ENCODE measurements around the gene CORO6. TPM values are rescaled to one million over a fixed set of nuclear protein-coding genes. Genes with fewer than 3 reads are reported as not detected.

The CORO6 gene
- total RNA-seq, 1 donor from 2014 or later, result 6.7 TPM

DNA sequence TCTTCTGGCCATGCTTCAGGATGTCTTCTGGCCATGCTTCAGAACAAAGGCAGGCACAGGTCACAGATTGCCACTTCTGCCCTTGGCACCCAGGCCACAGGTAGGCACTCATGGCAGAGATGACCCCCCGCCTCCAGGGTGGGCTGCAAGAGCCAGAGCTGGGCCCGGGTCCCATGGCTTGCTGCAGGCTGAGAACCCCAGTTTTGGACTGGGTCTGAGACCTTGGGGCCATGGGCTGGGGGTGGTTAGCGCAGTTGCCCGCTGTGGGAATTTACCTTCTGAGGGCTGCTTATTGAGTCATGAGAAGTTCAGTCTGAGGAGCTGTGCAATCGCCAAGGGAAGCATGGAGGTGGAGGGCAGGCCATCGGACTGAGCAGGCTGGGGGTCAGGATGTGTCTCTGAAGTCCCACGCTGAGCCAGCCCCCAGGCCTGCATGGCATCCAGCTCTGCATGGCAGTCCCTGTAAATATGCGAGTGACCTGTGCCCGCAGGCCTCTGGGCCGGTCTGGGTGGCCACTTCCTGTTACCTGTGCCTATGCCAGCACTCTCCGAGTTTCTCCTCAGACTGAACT lies 28.1 kb downstream of the CORO6 start:
- peaks cover 60% of the 10 kb centered on the region for H3K4me1 Mint-ChIP-seq (ENCODE audit: low read depth)
- peak overlapping the region; percentile 71 for H3K4me3 Mint-ChIP-seq (ENCODE audit: unreplicated experiment)
- H3K27ac Mint-ChIP-seq (ENCODE audit: unreplicated experiment), result no peak overlapping the region
- no peaks in the 10 kb centered on the region for H3K36me3 Mint-ChIP-seq (ENCODE audit: low read depth)
- DNase-seq (ENCODE audit: low spot score), result peak; percentile 91
- no peaks in the 10 kb centered on the region for H3K9me3 Mint-ChIP-seq (ENCODE audit: low read depth)
- no peaks in the 10 kb centered on the region for H3K27me3 Mint-ChIP-seq (ENCODE audit: low read depth)
- TF ChIP-seq, protein P1, sequence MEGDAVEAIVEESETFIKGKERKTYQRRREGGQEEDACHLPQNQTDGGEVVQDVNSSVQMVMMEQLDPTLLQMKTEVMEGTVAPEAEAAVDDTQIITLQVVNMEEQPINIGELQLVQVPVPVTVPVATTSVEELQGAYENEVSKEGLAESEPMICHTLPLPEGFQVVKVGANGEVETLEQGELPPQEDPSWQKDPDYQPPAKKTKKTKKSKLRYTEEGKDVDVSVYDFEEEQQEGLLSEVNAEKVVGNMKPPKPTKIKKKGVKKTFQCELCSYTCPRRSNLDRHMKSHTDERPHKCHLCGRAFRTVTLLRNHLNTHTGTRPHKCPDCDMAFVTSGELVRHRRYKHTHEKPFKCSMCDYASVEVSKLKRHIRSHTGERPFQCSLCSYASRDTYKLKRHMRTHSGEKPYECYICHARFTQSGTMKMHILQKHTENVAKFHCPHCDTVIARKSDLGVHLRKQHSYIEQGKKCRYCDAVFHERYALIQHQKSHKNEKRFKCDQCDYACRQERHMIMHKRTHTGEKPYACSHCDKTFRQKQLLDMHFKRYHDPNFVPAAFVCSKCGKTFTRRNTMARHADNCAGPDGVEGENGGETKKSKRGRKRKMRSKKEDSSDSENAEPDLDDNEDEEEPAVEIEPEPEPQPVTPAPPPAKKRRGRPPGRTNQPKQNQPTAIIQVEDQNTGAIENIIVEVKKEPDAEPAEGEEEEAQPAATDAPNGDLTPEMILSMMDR (IDR thresholded peaks at IDR 0.05), result no peak

DNA sequence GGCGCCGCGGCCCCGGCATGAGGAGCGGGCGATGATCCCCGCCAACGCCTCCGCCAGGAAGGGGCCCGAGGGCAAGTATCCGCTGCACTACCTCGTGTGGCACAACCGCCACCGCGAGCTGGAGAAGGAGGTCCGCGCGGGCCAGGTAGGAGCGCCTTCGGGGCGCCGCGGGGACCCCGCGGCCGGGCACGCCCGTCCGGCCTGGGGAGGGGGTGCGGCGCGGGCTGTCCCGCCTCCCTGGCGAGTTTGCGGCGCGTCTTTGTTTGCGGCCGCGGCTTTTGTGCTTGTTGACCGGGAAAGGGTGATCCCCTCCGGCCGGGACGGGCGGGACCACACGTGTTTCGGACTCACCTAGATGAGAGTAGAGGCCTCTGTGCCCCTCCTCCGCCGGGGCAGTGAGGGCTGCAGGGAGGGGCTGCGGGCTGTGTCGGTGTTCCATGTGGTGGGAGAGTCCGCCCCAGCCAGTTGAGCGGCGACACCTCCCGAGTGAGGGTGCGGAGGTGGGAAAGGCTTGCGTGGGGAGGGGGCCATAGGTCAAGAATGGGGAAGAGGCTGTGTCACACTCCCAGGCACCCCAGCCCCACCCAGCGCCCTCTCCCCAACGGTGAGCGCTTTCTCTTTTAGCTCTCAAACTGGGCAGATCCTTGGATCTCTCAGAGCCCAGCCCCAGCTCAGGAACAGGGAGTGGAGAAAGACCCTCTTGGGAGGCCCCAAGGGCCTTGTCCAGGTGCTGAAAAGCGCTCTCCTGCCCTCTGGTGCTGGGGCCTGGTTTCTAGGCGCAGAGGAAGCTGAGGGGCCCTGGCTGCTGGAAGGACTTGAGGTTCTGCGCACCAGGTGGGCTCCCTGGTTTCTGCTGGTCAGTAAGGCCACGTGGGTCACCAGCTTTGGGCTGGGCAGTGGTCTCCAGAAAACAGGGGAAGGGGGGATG lies 28.9 kb downstream of the CORO6 start:
- H3K4me1 Mint-ChIP-seq (ENCODE audit: low read depth), result peaks cover 60% of the 10 kb centered on the region
- peak; percentile 81 for DNase-seq (ENCODE audit: low spot score)

DNA sequence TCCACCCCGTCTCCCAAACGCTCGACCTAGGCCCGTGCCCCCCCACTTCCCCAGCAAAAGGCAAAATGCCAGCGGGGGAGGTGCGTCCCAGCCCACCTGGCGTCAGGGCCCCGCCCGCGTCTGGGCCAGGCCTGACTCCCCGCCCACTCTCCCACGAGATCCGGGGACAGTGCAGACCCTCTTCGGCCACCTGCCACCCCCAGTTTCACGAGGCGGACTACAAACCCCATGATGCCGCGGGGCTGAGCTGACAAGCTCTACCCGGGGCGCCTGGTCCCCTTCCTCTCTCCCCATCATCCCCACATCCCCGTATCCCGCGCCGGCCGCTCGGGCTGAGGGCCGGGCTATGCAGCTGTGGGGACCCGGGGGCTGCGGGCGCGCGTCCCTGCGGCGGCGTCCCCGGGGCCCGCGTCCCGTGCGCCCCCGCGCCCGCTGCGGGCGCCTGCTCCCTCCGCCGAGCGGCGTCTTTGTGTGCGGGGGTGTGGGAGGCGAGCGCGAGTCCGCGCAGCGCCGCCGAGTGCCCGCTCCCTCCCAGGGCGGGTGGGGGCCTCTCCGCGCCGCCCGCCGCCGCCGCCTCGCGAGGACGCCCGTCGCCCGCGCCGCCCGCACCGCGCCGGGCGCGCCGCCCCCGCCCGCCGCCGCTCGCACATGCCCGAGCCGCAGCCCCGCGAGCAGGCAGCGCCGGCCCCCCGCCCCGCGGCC lies 29.7 kb downstream of the CORO6 start, which contains the start of gene ANKRD13B:
Gene ANKRD13B, plus strand, starts transcription at position 283 of the 702 bp plus-strand sequence. CDS start 490 bp downstream, outside the sequence.
- Mint-ChIP-seq H3K36me3 (ENCODE audit: low read depth) (no peaks in the 10 kb centered on the region), H3K4me3 (ENCODE audit: unreplicated experiment) (peak within 1 kb of the TSS; percentile 71), H3K27me3 (ENCODE audit: low read depth) (no peaks in the 10 kb centered on the region), H3K9me3 (ENCODE audit: low read depth) (no peaks in the 10 kb centered on the region), H3K27ac (ENCODE audit: unreplicated experiment) (peak within 1 kb of the TSS; percentile 88), H3K4me1 (ENCODE audit: low read depth) (peaks cover 64% of the 10 kb centered on the region)
- peak; percentile 92 for DNase-seq (ENCODE audit: low spot score)
- TF ChIP-seq, protein P1 (IDR thresholded peaks at IDR 0.05), result no peak

More for the DNA sequence above, 28.9 kb downstream of the CORO6 start:
- H3K27me3 Mint-ChIP-seq (ENCODE audit: low read depth), result no peaks in the 10 kb centered on the region
- H3K4me3 Mint-ChIP-seq (ENCODE audit: unreplicated experiment), result peak overlapping the region; percentile 71
- H3K9me3 Mint-ChIP-seq (ENCODE audit: low read depth), result no peaks in the 10 kb centered on the region
- H3K36me3 Mint-ChIP-seq (ENCODE audit: low read depth), result no peaks in the 10 kb centered on the region
- TF ChIP-seq, protein P1 (IDR thresholded peaks at IDR 0.05), result peak; percentile 51
- H3K27ac Mint-ChIP-seq (ENCODE audit: unreplicated experiment), result no peak overlapping the region

DNA sequence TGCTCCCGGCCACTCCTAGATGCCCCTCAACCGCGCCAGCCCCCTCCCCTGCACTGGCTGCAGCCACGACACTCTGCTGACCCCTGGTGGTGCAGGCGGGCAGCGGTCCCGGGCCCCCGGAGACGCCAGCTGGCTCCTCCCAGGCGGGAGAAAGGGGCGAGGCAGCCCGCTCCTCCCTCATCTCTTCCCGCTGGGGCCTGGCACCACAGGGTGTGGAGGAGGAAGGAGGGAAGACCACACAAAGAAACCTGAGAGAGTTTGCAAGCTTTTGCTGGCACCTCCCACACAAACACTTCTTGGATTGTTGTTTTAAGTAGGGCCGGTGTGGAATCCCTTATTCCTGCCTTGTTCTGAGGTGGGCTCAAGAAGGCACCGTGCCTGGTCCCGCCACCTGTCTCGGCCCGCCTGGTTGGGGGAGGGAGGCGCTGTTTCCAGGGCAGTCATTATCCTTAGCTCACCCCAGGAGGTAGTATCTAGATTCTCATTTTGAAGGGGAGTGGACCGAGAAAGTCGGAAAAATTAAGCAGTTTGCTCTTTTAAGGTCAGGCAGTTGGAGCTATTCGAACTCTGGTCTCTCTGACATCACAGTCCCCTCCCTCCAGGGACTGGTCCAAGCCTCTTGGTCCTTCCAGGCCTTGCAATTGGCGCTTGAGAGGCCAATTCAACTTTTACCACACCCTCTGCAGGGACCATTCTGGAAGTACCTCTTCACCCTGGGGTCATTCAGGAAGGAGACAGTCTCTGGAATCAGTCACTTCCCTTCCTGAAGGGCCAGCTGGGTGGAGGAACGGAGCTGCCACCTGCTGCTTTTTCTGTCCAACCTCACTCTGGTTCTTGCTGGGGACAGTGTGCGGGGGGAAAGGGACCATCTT lies 30.7 kb downstream of the CORO6 start:
- Mint-ChIP-seq H3K36me3 (ENCODE audit: low read depth) (no peaks in the 10 kb centered on the region), H3K9me3 (ENCODE audit: low read depth) (no peaks in the 10 kb centered on the region), H3K27me3 (ENCODE audit: low read depth) (no peaks in the 10 kb centered on the region), H3K27ac (ENCODE audit: unreplicated experiment) (peak overlapping the region; percentile 88), H3K4me3 (ENCODE audit: unreplicated experiment) (peak overlapping the region; percentile 69), H3K4me1 (ENCODE audit: low read depth) (peaks cover 66% of the 10 kb centered on the region)
- DNase-seq (ENCODE audit: low spot score), result peak; percentile 97
- TF ChIP-seq, protein P1 (IDR thresholded peaks at IDR 0.05), result peak; percentile 97
